Prostate gland (tissue), 2 donors: ENCODE measurements around the gene FANK1. TPM values are rescaled to one million over a fixed set of nuclear protein-coding genes. Genes with fewer than 3 reads are reported as not detected.
"Not testable (repeated sequence)": the region's sequence is repeated elsewhere in the genome, so short reads cannot be mapped to it uniquely, and the experiment has no call there.

ENCODE experiments used
- DNase-seq: peaks from one replicate; pipeline ENCODE4 v3.0.0-alpha.2; 2019; ENCODE audit warnings: low spot score
- H3K27ac ChIP-seq, 2 donors: fragments of 200-600 bp; sonication (generic); 2 replicates each; pipeline ENCODE4 v1.5.1; 2017 to 2019
- H3K27me3 ChIP-seq: fragments of 200-600 bp; sonication (generic); replicated peaks from 2 replicates; pipeline ENCODE4 v1.5.1; 2019; ENCODE audit not compliant: insufficient read depth
- H3K36me3 ChIP-seq, 2 donors: fragments of 200-600 bp; sonication (generic); 1 replicate in 1 of 2; 2 replicates in 1 of 2; pipeline versions ENCODE4 v1.5.1 to v1.8.1; 2017 to 2019
- H3K4me1 ChIP-seq: fragments of 200-600 bp; sonication (generic); replicated peaks from 2 replicates; pipeline ENCODE4 v1.5.1; 2019
- H3K4me3 ChIP-seq, 2 donors: fragments of 200-600 bp; sonication (generic); 2 replicates each; pipeline ENCODE4 v1.5.1; 2017 to 2019
- H3K9me3 ChIP-seq: fragments of 200-600 bp; sonication (generic); 2 replicates; pipeline ENCODE4 v1.5.1; 2017
- POLR2A ChIP-seq: fragments of 450-650 bp; IDR thresholded peaks from one replicate; pipeline ENCODE4 v1.6.1; 2016; ENCODE audit warnings: antibody characterized with exemption, mild to moderate bottlenecking
- POLR2AphosphoS5 ChIP-seq: sonication (generic); formaldehyde crosslinking; IDR thresholded peaks from one replicate; pipeline ENCODE4 v1.6.1; 2017; ENCODE audit warnings: antibody characterized with exemption
- WGBS: methylation state at CpG from one replicate; pipeline ENCODE4 v1.1.5; 2018; 5-methylcytosine and 5-hydroxymethylcytosine counted together
- intact Hi-C: fragments of 100-400 bp; cut with DNase I; formaldehyde crosslinking; loops from one replicate; pipeline ENCODE4 v1.14.2; 2022
- total RNA-seq, 2 donors: library from RNA; depleted of rRNA; stranded (reverse); fragments of >200 nt; gene quantifications; one replicate each; pipeline ENCODE4 v1.1.0, GENCODE V29; 2016
- TF ChIP-seq, protein P1 (sequence below), 4 experiments: fragments of 200-600 bp in 2 of 4; fragments of 450-650 bp in 2 of 4; sonication (generic) in 2 of 4; IDR thresholded peaks; 1 replicate in 3 of 4; 2 replicates in 1 of 4; pipeline ENCODE4 v1.5.1; 2016 to 2019; ENCODE audit warnings: antibody characterized with exemption in 4 of 4, mild to moderate bottlenecking in 2 of 4, moderate library complexity in 2 of 4

FANK1 gene
- total RNA-seq, 2 donors from 2014 or later, result 2.6 to 7.9 TPM

DNA sequence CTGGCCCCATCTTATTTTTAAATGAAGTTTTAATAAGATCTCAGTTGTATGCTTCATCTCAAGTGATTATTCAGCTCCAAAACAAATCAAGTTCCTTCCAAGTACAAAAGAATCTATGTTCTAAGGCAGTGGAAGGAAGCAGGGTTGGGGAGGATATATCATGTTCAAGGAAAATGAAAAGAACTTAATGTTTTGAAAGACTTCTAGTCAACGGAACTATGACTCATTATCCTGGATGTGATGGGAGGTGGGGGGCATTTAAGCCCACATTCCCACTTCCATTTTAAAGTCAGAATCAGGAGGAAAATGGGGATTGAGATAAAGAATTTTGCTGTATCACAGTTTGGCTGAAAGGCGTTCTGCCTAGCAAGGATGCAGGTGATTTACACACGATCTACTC is 59.4 kb downstream of the FANK1 start:
- WGBS, result 60% methylated on average over 3 of the region's 3 CpGs
- DNase-seq, result no peak

DNA sequence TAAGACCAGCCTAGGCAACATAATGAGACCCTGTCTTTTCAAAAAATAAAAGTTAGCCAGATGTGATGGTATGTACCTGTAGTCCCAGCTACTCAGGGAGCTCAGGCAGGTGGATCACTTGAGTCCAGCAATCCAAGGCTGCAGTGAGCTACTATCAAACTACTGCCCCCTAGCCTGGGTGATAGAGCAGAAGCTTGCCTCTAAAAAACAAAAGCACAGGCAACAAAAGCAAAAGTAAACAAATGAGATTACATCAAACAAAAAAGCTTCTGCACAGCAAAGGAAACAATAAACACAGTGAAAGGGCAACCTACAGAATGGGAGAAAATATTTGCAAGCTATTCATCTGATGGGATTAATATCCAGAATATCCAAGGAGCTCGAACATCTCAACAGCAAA is 65.4 kb downstream of the FANK1 start:
- WGBS, result 93% methylated on average over 1 of the region's 1 CpG
- TF ChIP-seq POLR2AphosphoS5 (no peak), POLR2A (no peak)
- TF ChIP-seq, protein P1, sequence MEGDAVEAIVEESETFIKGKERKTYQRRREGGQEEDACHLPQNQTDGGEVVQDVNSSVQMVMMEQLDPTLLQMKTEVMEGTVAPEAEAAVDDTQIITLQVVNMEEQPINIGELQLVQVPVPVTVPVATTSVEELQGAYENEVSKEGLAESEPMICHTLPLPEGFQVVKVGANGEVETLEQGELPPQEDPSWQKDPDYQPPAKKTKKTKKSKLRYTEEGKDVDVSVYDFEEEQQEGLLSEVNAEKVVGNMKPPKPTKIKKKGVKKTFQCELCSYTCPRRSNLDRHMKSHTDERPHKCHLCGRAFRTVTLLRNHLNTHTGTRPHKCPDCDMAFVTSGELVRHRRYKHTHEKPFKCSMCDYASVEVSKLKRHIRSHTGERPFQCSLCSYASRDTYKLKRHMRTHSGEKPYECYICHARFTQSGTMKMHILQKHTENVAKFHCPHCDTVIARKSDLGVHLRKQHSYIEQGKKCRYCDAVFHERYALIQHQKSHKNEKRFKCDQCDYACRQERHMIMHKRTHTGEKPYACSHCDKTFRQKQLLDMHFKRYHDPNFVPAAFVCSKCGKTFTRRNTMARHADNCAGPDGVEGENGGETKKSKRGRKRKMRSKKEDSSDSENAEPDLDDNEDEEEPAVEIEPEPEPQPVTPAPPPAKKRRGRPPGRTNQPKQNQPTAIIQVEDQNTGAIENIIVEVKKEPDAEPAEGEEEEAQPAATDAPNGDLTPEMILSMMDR (IDR thresholded peaks at IDR 0.05), result no peak
- Histone ChIP-seq H3K27ac (no peak overlapping the region), H3K9me3 (no peaks in the 10 kb centered on the region), H3K36me3 (no peaks in the 10 kb centered on the region), H3K4me3 (no peak overlapping the region), H3K4me1 (no peaks in the 10 kb centered on the region), H3K27me3 (no peaks in the 10 kb centered on the region)
- intact Hi-C loops, result no loop called here
- DNase-seq, result no peak

More for the DNA sequence above, 59.4 kb downstream of the FANK1 start:
- TF ChIP-seq POLR2A (no peak), POLR2AphosphoS5 (no peak)
- TF ChIP-seq, protein P1 (IDR thresholded peaks at IDR 0.05), result no peak
- Histone ChIP-seq H3K4me3 (no peak overlapping the region), H3K27me3 (no peaks in the 10 kb centered on the region), H3K36me3 (no peaks in the 10 kb centered on the region), H3K9me3 (no peaks in the 10 kb centered on the region), H3K27ac (no peak overlapping the region), H3K4me1 (no peaks in the 10 kb centered on the region)
- intact Hi-C loops, result no loop called here

- TF ChIP-seq POLR2AphosphoS5, result no peak
- TF ChIP-seq POLR2A, result no peak
- TF ChIP-seq, protein P1 (IDR thresholded peaks at IDR 0.05), result no peak
- H3K27ac ChIP-seq, result no peak overlapping the region
- H3K4me1 ChIP-seq, result no peaks in the 10 kb centered on the region
- no peak for DNase-seq
- no peaks in the 10 kb centered on the region for H3K36me3 ChIP-seq
- intact Hi-C loops, result no loop called here
- H3K4me3 ChIP-seq, result no peak overlapping the region
- H3K9me3 ChIP-seq, result no peaks in the 10 kb centered on the region
- 96% methylated on average over 3 of the region's 3 CpGs for WGBS
- H3K27me3 ChIP-seq, result no peaks in the 10 kb centered on the region
Measured at GRCh38 chr10:125962200-125962599, 65.8 kb downstream of the FANK1 start.

- no peaks in the 10 kb centered on the region for H3K4me1 ChIP-seq
- H3K9me3 ChIP-seq, result no peaks in the 10 kb centered on the region
- no peak for DNase-seq
- H3K27ac ChIP-seq, result no peak overlapping the region
- intact Hi-C loops, result no loop called here
- TF ChIP-seq, protein P1 (IDR thresholded peaks at IDR 0.05), result no peak
- TF ChIP-seq POLR2A (no peak), POLR2AphosphoS5 (no peak)
- no peaks in the 10 kb centered on the region for H3K27me3 ChIP-seq
- no peak overlapping the region for H3K4me3 ChIP-seq
- H3K36me3 ChIP-seq, result no peaks in the 10 kb centered on the region
- WGBS, result 94% methylated on average over 2 of the region's 2 CpGs
Measured at GRCh38 chr10:125964558-125964957, 68.2 kb downstream of the FANK1 start.

DNA sequence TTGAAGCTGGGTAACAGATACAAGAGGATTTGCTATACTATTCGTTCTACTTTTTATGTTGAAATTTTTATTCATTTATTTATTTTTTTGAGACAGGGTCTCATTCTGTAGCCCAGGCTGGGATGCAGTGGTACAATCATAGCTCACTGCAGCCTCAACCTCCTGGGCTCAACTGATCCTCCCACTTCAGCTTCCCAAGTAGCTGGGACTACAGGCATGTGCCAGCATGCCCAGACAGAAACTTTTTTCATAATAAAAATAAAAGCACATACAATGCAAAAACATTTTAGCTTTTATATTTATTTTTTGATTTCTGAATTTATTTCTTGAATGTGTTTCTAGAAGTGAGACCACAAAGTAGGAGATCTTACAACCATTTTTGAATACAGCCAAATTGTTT is 71.2 kb downstream of the FANK1 start:
- WGBS, result 73% methylated on average over 1 of the region's 1 CpG
- no peak overlapping the region for H3K27ac ChIP-seq
- no peak for DNase-seq
- H3K4me3 ChIP-seq, result no peak overlapping the region
- intact Hi-C loops, result no loop called here
- H3K36me3 ChIP-seq, result no peaks in the 10 kb centered on the region
- H3K4me1 ChIP-seq, result no peaks in the 10 kb centered on the region
- no peaks in the 10 kb centered on the region for H3K9me3 ChIP-seq
- TF ChIP-seq POLR2AphosphoS5, result no peak
- TF ChIP-seq, protein P1 (IDR thresholded peaks at IDR 0.05), result no peak
- TF ChIP-seq POLR2A, result no peak
- no peaks in the 10 kb centered on the region for H3K27me3 ChIP-seq

GRCh38 chr10:125970077-125970630 is 73.8 kb downstream of the FANK1 start:
- H3K27me3 ChIP-seq, H3K27ac ChIP-seq, H3K36me3 ChIP-seq, H3K4me3 ChIP-seq, intact Hi-C loops, DNase-seq, H3K9me3 ChIP-seq, H3K4me1 ChIP-seq: not testable (repeated sequence)
- 93% methylated on average over 35 of the region's 36 CpGs for WGBS
